Activated naive CD4-positive, alpha-beta T cell treated with anti-CD3 and anti-CD28 coated beads, Interleukin-2, amount 50 U/mL, for 16 hours (primary cell): ENCODE data around the gene PLCL1.

Experiments
- DNase-seq: peaks from one replicate; pipeline ENCODE4 v3.0.0-alpha.2; 2020

Gene PLCL1

DNA sequence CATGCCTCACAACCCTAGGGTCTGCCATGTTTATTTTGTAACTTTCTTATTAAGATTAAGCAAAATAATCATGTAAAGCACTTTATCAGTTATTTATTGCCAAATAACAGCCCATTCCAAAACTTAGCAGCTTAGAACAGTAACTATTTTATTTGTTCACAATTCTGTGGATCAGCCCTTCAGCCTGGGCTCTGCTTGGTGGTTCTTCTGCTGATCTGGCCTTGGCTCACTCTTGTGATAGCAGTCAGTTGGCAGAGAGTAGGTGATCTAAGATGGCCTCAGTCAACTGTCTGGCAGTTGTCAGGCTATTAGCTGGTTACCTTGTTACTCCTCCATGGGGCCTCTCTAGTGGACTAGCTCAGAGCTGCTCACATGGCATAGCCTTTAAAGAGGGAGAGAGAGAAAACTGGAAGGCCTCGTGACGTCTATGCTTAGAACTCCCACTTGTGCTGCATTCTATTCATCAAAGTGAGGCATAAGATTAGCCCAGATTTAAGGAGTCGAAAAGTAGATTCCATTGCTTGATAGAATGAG lies 54.3 kb downstream of the PLCL1 start:
- DNase-seq: no peak

GRCh38 chr2:197862246-197862955 lies 58.0 kb downstream of the PLCL1 start:
- no peak for DNase-seq

DNA sequence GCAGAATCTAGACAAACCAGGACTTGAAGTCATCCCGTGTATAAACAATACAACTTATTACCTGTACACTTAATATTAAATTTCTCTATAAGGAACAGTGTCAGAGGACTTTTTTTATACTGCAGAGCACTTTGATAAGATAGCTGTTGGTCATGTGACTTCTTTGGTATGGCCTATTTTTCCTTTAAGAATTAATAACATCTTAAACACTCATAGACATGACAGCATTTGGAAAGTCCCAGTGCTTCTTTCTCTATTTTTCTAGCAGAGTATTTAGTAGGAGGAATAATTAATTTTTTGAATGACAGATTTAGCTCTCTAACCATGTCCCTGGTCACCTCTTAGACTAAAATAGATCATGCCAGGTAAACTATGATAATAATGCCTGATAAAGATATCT lies 59.4 kb downstream of the PLCL1 start:
- DNase-seq: no peak

DNA sequence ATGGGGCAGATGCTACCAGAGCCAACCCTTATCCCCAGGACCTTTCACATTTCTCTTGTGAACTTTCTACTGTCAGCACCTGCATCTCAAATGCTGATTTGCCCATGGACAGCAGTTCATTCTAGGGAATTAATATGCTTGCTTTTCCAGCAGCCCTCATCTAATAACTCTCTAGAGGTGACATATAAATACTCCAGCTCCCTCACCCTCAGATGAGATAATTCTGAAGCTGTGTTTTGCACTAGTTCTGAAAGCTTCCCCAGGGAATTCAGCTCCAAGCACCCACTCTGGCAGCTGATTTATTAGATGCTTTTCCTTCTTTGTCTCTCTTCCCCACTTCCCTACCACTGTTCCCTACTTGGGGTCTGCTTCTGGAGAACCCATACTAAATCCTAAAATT lies 62.1 kb downstream of the PLCL1 start:
- no peak for DNase-seq

DNA sequence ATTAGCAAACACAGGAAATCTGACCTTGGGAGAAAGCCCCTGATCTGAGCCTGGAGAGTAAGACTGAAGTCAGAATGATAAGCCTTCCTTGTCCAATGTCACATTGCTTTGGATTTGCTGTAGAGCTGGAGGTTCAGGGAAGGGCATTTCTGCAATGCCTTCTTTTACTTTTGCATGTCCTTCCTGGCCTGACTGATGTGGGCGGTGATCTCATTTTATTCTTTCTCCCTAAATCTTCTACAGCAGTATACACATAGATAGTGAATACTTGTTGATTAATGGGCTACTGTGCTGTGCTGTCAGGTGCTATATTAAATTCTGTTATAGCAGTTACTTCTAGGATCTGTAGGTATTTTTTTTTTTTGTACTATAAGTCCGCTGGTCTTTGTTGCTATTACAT lies 62.6 kb downstream of the PLCL1 start:
- no peak for DNase-seq

- DNase-seq: no peak
Measured at GRCh38 chr2:197867624-197868023, 63.2 kb downstream of the PLCL1 start.

DNA sequence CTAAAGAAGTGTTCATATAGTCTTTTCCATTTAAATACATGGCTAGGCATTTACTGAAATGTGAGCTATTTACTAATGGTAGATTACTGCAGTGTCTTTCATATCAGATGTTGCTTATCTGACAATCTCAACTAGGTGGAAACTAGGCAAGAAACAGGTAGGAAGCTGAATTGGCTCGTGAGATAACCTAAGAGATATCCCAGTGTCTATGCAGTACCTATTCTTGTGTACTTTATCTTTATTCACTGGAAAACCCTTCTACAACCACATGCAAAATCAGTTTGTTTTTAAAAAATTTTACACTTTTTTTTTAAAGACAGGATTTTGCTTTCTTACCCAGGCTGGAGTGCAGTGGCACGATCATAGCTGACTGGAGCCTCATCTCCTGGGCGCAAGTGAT lies 63.8 kb downstream of the PLCL1 start:
- no peak for DNase-seq

DNA sequence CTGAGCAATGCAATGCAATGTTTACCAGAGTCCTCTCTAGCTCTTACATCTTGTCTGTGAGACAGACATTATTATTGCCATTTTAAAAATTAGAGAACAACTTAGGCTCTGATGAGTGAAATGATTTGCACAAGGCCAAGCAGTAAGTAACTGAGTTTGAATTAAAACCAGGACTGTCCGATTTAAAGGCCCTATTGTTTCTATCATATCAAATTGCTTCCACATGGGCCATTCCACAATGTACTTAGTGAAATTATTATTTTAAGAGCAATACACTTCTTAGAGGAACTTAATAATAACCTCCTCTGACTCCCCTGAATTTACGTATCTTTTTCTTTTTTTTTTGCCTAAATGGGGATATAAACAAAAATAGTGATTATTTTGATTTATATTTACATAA lies 64.6 kb downstream of the PLCL1 start:
- DNase-seq: no peak

DNA sequence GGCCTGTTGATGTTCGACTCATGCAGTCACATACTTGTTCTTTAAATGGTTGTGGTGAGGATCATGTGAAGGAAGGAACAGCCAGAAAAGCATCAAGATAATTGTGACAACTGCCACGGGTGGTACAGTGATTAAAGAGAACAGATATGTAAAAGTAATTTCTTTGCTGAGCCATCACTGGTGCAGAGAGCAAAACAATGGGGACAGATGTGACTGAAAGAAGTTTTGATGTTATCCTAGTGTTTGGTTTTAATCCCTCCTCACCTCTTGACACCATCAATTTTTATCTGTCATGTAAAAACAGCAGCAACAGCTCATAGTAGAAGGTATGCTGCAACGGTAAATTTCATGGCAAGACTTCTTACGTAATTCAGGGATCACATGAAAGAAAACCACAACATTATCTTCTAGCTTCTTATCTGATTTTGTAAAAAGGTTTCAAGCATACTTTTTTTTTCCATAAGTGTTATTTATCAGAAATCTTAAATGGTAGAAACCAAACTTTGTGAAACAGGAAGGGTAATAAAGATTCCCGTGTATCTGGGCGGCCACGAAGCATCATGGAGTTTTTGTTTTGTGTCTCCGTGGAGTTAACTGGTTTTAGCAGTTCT lies 65.2 kb downstream of the PLCL1 start:
- DNase-seq: no peak

- DNase-seq: no peak
Measured at GRCh38 chr2:197870137-197870536, 65.7 kb downstream of the PLCL1 start.

DNA sequence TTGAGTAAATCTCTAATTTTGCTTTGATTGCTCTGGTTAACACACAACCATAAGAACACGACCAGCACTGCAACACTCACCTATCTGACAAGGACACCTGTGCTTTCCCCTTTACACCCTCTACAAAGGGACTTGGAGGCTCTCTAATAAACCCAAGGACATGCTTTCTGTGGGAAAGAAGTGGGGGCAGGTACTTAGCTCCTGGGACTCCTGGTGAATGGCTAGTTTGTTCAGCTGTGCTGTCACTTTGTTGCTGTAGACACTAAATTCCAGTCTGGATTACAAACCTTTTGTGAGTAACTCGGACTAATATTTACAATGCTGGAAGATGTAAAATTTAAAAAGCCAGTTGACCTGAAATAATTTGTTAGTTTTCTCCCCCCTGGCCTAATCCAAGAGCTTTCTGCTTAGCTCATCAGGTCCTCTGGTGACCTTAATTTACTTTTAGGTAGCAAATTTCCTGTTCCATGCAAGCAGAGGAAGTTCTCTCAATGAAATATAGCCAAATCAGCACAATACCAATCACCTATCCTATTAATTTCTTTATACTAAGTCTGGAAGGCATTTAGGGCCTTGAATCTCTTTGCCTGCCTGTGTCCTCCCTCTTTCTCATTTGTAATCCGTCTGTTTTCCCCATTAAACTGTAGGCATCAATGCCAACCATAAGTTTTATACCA lies 67.5 kb downstream of the PLCL1 start:
- no peak for DNase-seq

DNA sequence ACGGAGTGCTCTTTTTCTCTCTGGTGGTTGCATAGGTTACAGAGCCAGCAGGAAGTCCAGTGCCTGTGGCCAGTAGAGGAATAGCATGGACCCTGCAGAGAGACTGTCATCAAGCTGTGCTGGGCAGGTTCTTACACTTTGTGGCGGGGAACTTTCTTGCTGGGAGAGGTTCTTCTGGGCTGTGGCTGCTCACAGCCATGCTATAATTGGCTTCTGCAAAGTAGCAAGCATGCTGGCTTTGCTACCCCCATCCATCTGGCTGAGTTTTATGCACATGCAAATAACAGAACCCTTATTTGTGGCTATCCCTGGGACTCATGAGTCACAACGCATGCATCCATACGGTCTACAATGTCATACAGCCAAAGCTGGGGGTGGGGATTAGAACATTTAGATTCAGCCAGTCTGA lies 68.9 kb downstream of the PLCL1 start:
- no peak for DNase-seq

- no peak for DNase-seq
Measured at GRCh38 chr2:197875763-197876162, 71.4 kb downstream of the PLCL1 start.

GRCh38 chr2:197876524-197876923 lies 72.1 kb downstream of the PLCL1 start:
- DNase-seq: no peak

DNA sequence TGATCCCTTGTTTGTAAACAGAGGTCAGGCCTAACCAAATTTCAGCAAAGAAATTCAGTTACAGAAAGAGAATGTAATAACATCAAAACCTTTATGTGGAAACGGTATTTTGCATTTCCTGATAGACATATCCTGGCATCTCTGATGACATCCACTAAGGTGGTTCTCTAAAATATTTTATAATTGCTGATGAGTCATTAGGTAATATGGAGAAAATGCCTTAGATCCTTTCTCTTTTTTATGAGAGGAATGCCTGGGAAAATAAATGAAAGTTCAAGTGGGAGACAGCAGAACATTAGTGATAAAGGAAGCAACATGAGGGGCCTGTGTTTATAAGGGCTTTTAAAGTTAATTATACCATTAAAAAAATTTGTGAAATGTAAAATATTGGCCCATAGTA lies 72.6 kb downstream of the PLCL1 start:
- no peak for DNase-seq

- no peak for DNase-seq
Measured at GRCh38 chr2:197878792-197879191, 74.4 kb downstream of the PLCL1 start.

GRCh38 chr2:197879812-197880408 lies 75.5 kb downstream of the PLCL1 start:
- no peak for DNase-seq

DNA sequence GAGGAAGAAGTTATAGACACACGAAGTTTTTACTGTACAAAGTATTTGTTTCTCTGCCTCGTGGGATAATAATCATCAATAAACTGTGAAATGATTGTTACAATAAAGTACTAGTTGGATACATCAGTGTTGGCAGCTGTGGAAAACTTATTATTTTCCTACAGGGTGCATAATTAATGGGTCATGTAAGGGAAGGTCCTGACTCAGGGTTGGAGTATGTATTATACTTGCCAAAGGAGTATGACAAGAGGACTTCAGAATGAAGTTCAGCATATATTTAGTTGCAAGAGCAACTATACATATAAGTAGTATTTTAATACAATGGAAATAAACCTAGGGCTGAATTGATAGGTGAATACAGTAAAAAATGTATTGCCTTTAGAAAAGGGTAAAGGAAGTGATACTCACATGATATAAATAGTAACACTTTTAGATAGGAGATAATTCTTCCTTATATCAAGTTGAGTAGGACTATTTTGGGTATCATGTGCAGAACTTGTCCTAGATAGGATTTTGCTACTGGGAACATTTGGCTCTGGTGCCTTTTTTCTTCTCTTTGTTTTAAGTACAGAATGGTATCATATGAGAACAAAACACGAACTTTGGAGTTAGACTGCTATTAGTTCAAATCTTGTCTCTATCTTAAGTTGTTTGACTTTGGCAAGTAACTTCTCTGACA lies 79.1 kb downstream of the PLCL1 start:
- DNase-seq: no peak

DNA sequence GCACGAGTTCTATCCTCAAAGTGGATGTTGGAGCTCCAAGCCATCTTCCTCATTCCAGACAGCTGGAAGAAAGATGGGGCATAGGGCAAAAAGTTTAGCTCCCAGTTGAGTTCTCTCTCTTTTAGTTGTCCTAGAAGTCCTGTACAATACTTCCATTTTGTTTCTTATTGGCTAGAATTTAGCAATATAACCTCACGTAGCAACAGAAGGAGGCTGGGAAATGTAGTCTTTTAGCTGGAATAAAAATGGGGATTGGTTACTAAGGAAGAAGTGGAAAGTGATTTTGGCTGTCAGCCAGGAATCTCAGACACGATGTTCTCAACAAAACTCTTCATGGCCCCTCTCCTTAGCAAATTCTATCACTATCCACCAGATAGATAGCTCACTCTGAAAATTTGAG lies 79.9 kb downstream of the PLCL1 start:
- no peak for DNase-seq

DNA sequence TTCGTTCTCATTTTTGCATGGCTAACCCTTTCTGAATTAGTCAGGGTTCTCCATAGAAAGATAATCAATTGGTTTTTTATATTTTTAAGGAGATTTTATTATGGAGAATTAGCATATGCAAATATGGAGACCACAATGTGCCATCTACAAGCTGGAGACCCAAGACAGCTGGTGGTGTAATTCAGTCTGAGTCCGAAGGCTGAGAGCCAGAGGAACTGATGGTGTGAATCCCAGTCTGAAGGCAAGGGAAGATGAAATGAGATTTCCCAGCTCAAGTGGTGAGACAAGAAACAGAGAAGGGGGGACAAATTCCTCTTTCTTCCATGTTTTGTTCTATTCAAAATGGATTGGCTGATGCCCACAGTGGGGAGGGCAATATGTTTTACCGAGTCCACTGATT lies 80.7 kb downstream of the PLCL1 start:
- DNase-seq: no peak

- DNase-seq: no peak
Measured at GRCh38 chr2:197885587-197885986, 81.2 kb downstream of the PLCL1 start.

GRCh38 chr2:197888321-197888720 lies 83.9 kb downstream of the PLCL1 start:
- DNase-seq: no peak

DNA sequence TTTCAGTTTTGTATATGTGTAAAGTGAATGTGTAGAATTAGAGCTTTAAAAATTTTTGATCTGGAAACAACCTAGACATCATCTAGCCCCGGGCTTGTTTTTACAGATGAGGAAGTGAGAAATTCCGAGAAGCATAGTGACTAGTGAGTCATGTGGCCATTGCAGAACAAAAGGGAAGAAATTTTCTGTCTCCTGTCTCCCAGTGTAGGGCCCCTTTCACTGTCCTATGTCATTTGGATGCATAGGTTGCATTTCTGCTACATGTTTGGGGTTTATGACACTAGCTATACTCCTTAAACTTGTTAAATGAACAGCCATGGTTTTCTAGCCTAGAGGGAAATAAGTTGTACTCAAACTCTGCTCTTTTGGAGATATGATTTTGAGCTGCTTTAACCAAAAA lies 84.6 kb downstream of the PLCL1 start:
- no peak for DNase-seq
